ENCODE measurements around the gene ERF.

Gene ERF

DNA sequence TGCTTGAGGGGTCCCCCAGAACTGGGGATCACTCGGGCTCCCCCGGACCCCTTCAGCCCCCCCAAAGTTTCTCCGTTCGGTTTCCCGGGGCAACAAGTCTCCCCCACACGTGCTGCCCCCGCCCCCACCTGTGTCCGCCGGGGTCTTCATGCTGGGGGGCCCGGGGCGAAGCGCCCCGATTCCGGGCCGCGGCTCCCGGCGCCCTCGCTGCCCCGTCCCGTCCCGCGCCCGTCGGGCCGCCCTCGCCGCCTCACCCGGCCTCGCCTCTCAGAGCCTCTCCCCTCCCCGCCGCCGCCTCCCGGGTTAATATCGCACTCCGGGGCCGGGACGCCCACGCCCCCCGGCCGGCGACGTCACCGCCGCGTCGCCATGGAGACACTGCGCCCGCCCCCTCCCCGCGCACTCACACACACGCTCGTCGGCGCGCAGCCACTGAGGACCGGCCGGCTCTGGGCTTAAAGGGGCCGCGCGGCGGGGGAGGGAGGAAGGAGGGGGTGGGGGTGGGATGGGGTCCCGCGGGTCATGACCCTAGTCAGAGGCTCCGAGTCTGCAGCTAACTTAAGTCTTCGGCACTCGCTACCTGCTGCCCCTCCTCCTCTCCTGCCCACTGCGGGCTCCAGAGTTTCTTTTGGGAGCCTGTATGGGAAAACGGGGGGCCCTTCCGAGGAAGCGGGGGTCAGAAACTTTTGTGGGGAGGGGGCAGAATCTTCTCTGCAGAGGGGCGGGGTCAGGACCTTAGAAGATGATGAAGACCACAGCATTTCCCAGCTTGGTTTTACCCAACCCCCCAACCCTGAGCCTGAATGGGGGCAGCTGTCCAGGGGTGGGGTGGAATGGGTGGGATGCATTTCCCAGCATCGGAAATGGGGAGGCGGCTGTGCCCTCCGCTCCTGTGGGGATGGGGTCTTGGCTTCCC is at the start of gene ERF:
TSS of gene ERF (minus strand) at position 279 of the 916 bp plus-strand sequence. CDS start at position 150, 129 bp downstream.
- peak; percentile 83 for DNase-seq (ENCODE audit: low spot score)

DNA sequence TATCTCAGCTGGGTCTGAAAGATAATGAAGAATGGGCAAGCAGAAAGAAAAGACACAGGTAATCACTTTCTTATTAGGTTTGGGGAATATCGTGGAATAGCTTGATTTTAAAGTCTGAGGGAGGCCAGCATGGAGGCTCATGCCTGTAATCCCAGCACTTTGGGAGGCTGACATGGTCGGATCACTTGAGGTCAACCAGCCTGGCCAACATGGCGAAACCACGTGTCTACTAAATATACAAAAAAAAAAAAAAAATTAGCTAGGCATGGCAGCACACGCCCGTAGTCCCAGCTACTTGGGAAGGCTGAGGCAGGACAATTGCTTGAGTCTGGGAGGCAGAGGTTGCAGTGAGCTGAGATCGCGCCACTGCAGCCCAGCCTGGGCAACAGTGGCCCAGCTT is 48.9 kb upstream of the ERF start:
- no peak for DNase-seq (ENCODE audit: low spot score)

DNA sequence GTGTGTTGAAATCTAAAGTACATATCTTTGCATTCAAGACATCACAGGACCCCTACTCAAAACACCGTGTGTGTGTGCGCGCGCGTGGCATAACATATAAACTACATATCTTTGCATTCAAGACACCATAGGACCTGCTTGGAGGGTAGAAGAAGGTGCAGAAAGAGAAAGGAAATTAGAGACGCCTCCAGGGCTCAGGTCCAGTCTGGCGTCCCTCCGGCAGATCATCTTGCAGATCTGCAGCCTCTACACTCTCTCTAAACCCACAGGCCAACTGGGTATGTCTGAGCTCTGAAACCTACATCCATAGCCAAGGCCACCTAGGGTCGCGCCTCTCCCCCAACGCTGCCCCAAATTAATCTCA is 48.2 kb upstream of the ERF start:
- DNase-seq (ENCODE audit: low spot score): peak; percentile 58

DNA sequence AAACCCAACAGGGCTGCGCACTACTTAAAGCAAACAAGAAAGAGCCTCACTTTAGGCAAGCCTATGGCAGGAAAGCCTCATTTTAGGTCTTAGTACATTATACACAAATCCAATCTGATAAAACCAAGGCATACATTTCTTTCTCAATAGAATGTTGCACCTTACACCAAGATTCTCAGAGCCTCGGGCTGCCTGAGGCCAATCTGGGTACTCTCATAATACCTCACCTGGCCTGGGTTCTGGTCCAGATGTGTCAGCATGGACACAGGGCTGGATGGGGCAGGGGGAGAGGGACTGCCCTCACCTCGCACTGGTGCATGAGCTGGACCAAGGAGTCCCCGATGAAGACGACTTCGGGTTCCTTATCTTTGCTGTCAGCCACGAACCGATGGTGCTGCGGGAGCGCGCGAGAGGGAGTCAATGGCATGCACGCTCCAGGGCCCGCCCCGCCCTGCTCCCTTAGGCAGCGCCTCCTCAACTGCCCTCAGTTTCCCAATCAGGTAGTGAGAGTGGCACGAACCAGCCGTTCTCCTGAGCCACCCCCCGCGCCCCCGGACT is 46.8 kb upstream of the ERF start, which contains the start of gene PRR19:
TSS of gene PRR19 (plus strand) at position 487 of the 558 bp plus-strand sequence. CDS start 7,453 bp downstream, outside the sequence.
- no peak for DNase-seq (ENCODE audit: low spot score)

- no peak for DNase-seq (ENCODE audit: low spot score)
Observed at GRCh38 chr19:42297039-42297438, 42.1 kb upstream of the ERF start.

- peak; percentile 86 for DNase-seq (ENCODE audit: low spot score)
Observed at GRCh38 chr19:42295831-42296525, 41.0 kb upstream of the ERF start.

GRCh38 chr19:42295342-42295741 is 40.4 kb upstream of the ERF start:
- no peak for DNase-seq (ENCODE audit: low spot score)

GRCh38 chr19:42294471-42295137 is 39.7 kb upstream of the ERF start:
- no peak for DNase-seq (ENCODE audit: low spot score)

GRCh38 chr19:42293948-42294347 is 39.0 kb upstream of the ERF start:
- DNase-seq (ENCODE audit: low spot score): no peak

DNA sequence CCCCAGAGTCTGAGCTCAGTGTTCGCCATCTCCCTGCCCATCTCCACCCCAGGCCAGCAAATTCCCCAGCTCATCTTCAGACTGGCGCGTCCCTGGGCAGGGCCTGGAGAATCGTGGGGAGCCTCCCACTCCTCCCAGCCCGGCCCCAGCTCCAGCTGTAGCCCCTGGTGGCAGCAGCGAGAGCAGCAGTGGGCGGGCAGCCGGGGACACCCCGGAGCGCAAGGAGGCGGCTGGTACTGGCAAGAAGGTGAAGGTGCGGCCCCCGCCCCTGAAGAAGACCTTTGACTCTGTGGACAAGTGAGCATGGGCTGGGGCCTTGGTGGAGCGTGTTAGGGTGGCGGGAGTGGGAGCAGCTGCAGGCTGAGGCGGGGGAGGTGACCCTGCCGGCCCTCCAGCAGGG is 38.6 kb upstream of the ERF start:
- peak; percentile 5 for DNase-seq (ENCODE audit: low spot score)

DNA sequence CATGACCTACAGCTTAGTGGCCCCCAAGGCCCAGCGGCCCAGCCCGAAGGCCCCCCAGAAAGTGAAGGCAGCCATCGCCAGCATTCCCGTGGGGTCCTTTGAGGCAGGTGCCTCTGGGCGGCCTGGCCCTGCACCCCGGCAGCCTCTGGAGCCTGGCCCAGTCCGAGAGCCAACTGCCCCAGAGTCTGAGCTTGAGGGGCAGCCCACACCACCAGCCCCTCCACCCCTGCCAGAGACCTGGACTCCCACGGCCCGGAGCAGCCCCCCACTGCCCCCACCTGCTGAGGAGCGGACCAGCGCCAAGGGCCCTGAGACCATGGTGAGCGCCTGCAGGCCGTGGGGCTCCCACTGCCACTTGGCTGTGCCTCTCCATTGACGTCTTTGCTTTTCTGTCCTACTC is 38.0 kb upstream of the ERF start:
- no peak for DNase-seq (ENCODE audit: low spot score)

DNA sequence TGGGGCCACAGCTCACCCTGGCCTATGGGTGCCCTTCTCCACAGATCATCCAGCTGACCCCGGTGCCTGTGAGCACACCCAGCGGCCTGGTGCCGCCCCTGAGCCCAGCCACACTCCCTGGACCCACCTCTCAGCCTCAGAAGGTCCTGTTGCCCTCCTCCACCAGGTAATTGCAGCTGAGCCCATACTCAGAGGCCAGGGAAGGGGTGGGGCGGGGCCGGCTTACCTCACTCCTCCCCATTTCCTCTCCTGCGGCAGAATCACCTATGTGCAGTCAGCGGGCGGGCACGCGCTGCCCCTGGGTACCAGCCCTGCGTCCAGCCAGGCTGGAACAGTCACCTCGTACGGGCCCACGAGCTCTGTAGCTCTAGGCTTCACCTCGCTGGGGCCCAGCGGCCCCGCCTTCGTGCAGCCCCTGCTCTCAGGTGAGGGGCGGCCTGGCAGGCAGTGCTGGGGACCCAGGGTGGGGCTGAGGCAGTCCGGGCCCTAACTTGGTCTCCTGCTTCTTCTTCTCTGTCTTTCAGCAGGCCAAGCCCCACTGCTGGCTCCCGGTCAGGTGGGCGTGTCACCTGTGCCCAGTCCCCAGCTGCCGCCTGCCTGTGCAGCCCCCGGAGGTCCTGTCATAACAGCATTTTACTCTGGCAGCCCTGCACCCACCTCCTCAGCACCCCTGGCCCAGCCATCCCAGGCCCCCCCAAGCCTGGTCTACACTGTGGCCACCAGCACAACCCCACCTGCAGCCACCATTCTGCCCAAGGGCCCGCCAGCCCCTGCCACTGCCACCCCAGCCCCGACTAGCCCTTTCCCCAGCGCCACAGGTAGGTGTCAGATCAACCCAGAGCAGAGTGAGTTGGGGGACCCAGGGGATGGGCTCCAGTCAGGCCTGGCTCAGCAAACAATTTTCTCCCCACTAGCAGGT is 37.4 kb upstream of the ERF start:
- no peak for DNase-seq (ENCODE audit: low spot score)

- DNase-seq (ENCODE audit: low spot score): no peak
Observed at GRCh38 chr19:42291435-42291810, 36.5 kb upstream of the ERF start.

DNA sequence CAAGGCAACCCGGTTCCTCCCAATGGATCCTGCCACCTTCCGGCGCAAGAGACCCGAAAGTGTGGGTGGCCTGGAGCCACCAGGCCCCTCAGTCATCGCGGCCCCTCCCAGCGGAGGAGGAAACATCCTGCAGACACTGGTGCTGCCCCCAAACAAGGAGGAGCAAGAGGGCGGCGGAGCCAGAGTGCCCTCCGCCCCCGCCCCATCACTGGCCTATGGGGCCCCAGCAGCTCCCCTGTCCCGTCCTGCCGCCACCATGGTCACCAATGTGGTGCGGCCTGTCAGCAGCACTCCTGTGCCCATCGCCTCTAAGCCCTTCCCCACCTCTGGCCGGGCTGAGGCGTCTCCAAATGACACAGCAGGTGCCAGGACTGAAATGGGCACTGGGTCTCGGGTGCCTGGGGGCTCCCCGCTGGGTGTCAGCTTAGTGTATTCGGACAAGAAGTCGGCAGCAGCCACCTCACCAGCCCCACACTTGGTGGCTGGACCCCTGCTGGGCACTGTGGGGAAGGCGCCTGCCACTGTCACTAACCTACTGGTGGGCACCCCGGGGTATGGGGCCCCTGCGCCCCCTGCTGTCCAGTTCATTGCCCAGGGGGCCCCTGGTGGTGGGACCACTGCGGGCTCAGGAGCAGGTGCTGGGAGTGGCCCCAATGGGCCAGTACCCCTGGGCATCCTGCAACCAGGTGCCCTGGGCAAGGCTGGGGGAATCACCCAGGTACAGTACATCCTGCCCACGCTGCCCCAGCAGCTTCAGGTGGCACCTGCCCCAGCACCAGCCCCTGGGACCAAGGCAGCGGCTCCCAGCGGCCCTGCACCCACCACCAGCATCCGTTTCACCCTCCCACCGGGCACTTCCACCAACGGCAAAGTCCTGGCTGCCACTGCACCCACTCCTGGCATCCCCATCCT is 35.9 kb upstream of the ERF start:
- DNase-seq (ENCODE audit: low spot score): no peak

GRCh38 chr19:42290136-42290522 is 35.2 kb upstream of the ERF start:
- no peak for DNase-seq (ENCODE audit: low spot score)

GRCh38 chr19:42289556-42290041 is 34.7 kb upstream of the ERF start:
- DNase-seq (ENCODE audit: low spot score): no peak

DNA sequence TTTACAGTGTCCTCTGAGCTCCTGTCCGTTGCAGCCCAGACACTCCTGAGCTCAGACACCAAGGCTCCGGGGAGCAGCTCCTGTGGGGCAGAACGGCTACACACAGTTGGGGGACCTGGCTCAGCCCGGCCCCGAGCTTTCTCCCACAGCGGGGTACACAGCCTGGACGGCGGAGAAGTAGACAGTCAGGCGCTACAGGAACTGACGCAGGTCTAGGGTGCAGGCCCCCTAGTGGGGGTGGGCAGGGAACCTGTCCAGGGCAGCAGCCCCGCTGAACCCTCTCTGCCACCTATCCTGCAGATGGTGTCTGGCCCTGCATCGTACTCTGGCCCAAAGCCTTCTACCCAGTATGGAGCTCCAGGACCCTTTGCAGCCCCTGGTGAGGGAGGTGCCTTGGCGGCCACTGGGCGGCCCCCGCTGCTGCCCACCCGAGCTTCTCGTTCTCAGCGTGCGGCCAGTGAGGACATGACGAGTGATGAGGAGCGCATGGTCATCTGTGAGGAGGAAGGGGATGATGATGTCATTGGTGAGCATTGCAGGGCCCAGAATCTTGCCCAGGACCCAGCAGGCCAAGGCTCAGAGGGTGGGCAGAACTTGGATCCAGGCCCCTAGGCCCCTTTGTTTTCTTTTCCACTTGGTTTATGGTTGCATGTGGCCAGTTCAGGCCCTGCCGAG is 34.1 kb upstream of the ERF start:
- DNase-seq (ENCODE audit: low spot score): no peak

GRCh38 chr19:42288387-42288786 is 33.5 kb upstream of the ERF start:
- no peak for DNase-seq (ENCODE audit: low spot score)

GRCh38 chr19:42287827-42288107 is 32.8 kb upstream of the ERF start:
- no peak for DNase-seq (ENCODE audit: low spot score)

All from cerebellar cortex (tissue), 1 donor.